Testis (tissue), 2 donors: ENCODE data around the gene GCN1.

Source experiments
- POLR2A ChIP-seq: fragments of 450-650 bp; IDR thresholded peaks from one replicate; pipeline ENCODE4 v1.6.1; 2017; ENCODE audit warnings: antibody characterized with exemption, mild to moderate bottlenecking, moderate library complexity
- TF ChIP-seq, protein P1 (sequence below), 3 experiments: fragments of 450-650 bp in 2 of 3; fragments of 200-600 bp in 1 of 3; sonication (generic) in 1 of 3; IDR thresholded peaks; one replicate each; pipeline ENCODE4 v1.5.1; 2016 to 2019; ENCODE audit warnings: antibody characterized with exemption in 3 of 3, mild to moderate bottlenecking in 2 of 3, moderate library complexity in 1 of 3

DNA sequence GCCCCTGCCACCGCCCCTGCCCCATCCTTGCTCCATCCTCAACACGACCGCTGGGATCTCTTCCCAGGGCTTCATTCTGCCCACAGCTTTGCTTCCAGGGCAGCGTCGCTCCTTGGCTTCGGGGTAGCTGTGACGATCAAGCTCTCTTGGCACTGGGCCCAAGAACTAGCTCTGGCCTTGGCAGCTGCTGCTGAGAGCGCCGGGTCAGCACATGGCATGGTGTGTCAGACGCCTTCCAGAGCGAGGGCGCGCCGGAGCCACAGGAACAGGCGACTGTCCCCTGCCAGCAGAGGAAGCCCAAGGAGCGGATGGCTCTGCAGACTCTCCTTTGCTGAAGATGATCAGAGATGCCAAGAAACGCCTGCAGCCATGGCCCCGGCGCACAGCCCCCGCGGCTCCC lies 93.9 kb downstream of the GCN1 start:
- TF ChIP-seq, protein P1, sequence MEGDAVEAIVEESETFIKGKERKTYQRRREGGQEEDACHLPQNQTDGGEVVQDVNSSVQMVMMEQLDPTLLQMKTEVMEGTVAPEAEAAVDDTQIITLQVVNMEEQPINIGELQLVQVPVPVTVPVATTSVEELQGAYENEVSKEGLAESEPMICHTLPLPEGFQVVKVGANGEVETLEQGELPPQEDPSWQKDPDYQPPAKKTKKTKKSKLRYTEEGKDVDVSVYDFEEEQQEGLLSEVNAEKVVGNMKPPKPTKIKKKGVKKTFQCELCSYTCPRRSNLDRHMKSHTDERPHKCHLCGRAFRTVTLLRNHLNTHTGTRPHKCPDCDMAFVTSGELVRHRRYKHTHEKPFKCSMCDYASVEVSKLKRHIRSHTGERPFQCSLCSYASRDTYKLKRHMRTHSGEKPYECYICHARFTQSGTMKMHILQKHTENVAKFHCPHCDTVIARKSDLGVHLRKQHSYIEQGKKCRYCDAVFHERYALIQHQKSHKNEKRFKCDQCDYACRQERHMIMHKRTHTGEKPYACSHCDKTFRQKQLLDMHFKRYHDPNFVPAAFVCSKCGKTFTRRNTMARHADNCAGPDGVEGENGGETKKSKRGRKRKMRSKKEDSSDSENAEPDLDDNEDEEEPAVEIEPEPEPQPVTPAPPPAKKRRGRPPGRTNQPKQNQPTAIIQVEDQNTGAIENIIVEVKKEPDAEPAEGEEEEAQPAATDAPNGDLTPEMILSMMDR (IDR thresholded peaks at IDR 0.05): no peak
- no peak for TF ChIP-seq POLR2A
